Endothelial cell (in vitro differentiated cells): ENCODE measurements around the gene CARMIL1. TPM values are rescaled to one million over a fixed set of nuclear protein-coding genes. Genes with fewer than 3 reads are reported as not detected.

ENCODE experiments used
- DNase-seq: peaks from one replicate; pipeline ENCODE4 v3.0.0; 2021; ENCODE audit warnings: low spot score
- H3K27ac Mint-ChIP-seq: one replicate; pipeline ENCODE4 v1.8.0; 2021; ENCODE audit warnings: mixed read lengths, inconsistent platforms; ENCODE audit not compliant: unreplicated experiment
- H3K27me3 Mint-ChIP-seq: one replicate; pipeline ENCODE4 v1.8.0; 2021; ENCODE audit warnings: mild to moderate bottlenecking, moderate library complexity, mixed read lengths, inconsistent platforms; ENCODE audit not compliant: unreplicated experiment
- H3K36me3 Mint-ChIP-seq: one replicate; pipeline ENCODE4 v1.8.0; 2021; ENCODE audit warnings: mild to moderate bottlenecking, low read depth, mixed read lengths, inconsistent platforms; ENCODE audit not compliant: unreplicated experiment
- H3K4me1 Mint-ChIP-seq: one replicate; pipeline ENCODE4 v1.8.0; 2021; ENCODE audit warnings: mild to moderate bottlenecking, mixed read lengths, inconsistent platforms; ENCODE audit not compliant: unreplicated experiment
- H3K4me3 Mint-ChIP-seq: one replicate; pipeline ENCODE4 v1.8.0; 2021; ENCODE audit warnings: mild to moderate bottlenecking, mixed read lengths, inconsistent platforms; ENCODE audit not compliant: unreplicated experiment
- H3K9me3 Mint-ChIP-seq: one replicate; pipeline ENCODE4 v1.8.0; 2021; ENCODE audit warnings: mixed read lengths, inconsistent platforms; ENCODE audit not compliant: unreplicated experiment
- total RNA-seq: library from RNA; stranded (reverse); fragmentation: NEBNext Ultra II Directional; extraction: Animal tissue kit (Norgen Biotek cat#: 25700); gene quantifications from one replicate; pipeline ENCODE4 v1.2.1, GENCODE V29; 2021; ENCODE audit not compliant: unreplicated experiment
- TF ChIP-seq, protein P1 (sequence below): fragments of 200-600 bp; sonication (generic); IDR thresholded peaks from one replicate; pipeline ENCODE4 v1.5.0; 2021; ENCODE audit warnings: antibody characterized with exemption; ENCODE audit not compliant: unreplicated experiment

Gene CARMIL1
- total RNA-seq, 1 donor from 2014 or later: 32.5 TPM

- peaks cover 19% of the 10 kb centered on the region for H3K36me3 Mint-ChIP-seq
- peaks cover 16% of the 10 kb centered on the region for H3K4me1 Mint-ChIP-seq
- peaks cover 3% of the 10 kb centered on the region for H3K27me3 Mint-ChIP-seq
- H3K9me3 Mint-ChIP-seq: no peaks in the 10 kb centered on the region
- H3K4me3 Mint-ChIP-seq: no peak overlapping the region
- TF ChIP-seq, protein P1, sequence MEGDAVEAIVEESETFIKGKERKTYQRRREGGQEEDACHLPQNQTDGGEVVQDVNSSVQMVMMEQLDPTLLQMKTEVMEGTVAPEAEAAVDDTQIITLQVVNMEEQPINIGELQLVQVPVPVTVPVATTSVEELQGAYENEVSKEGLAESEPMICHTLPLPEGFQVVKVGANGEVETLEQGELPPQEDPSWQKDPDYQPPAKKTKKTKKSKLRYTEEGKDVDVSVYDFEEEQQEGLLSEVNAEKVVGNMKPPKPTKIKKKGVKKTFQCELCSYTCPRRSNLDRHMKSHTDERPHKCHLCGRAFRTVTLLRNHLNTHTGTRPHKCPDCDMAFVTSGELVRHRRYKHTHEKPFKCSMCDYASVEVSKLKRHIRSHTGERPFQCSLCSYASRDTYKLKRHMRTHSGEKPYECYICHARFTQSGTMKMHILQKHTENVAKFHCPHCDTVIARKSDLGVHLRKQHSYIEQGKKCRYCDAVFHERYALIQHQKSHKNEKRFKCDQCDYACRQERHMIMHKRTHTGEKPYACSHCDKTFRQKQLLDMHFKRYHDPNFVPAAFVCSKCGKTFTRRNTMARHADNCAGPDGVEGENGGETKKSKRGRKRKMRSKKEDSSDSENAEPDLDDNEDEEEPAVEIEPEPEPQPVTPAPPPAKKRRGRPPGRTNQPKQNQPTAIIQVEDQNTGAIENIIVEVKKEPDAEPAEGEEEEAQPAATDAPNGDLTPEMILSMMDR: no peak
- H3K27ac Mint-ChIP-seq: peak overlapping the region; percentile 57
- no peak for DNase-seq
Measured at GRCh38 chr6:25542984-25543910, 264.1 kb downstream of the CARMIL1 start.

- Mint-ChIP-seq H3K36me3 (peaks cover 17% of the 10 kb centered on the region), H3K4me3 (no peak overlapping the region), H3K27me3 (no peaks in the 10 kb centered on the region), H3K27ac (no peak overlapping the region), H3K9me3 (no peaks in the 10 kb centered on the region), H3K4me1 (peaks cover 19% of the 10 kb centered on the region)
- TF ChIP-seq, protein P1: no peak
- no peak for DNase-seq
Measured at GRCh38 chr6:25544833-25545232, 265.7 kb downstream of the CARMIL1 start.

DNA sequence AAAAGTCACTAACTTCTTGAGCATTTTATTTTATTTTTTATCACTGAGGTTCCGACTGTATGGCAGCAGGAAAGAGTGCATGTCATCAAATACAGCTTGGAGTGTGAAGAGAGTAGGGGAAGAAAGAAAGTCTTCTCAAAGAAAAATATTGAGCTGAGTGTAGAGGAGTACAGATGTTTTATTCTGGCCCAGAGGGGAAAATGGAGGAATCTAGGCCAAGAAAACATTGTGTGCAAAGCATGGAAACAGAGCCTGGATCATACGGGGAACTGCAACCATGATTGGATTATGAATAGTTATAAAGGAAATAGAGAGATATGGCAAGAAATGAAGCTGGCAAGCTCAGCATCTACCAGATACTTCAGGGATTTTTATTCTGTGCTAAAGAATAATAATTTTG lies 268.6 kb downstream of the CARMIL1 start:
- H3K27me3 Mint-ChIP-seq: no peaks in the 10 kb centered on the region
- DNase-seq: no peak
- peak overlapping the region; percentile 50 for H3K27ac Mint-ChIP-seq
- H3K9me3 Mint-ChIP-seq: no peaks in the 10 kb centered on the region
- peaks cover 15% of the 10 kb centered on the region for H3K4me1 Mint-ChIP-seq
- H3K4me3 Mint-ChIP-seq: no peak overlapping the region
- TF ChIP-seq, protein P1: no peak
- H3K36me3 Mint-ChIP-seq: peaks cover 4% of the 10 kb centered on the region

DNA sequence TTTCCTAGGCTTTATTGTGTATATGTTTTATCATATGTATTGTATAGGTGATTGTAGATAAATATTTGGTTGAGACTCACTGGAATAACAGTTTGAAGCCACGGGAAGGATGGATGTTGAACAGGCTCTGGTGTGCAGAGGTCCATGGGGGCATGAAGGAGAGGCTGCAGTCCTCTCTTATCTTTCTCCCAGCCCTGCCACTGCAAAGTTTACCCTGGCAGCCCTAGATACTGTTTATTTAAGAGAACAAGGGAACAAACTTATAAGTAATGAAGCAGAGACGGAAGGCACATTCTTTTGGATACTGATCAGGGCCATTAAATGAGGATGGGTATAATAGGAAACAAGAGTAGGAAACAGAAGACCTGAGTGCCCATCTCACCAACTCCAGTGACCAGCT lies 269.3 kb downstream of the CARMIL1 start:
- DNase-seq: no peak
- Mint-ChIP-seq H3K9me3 (no peaks in the 10 kb centered on the region), H3K4me3 (no peak overlapping the region), H3K27me3 (no peaks in the 10 kb centered on the region), H3K27ac (no peak overlapping the region), H3K36me3 (peaks cover 4% of the 10 kb centered on the region), H3K4me1 (peaks cover 10% of the 10 kb centered on the region)
- TF ChIP-seq, protein P1: no peak

DNA sequence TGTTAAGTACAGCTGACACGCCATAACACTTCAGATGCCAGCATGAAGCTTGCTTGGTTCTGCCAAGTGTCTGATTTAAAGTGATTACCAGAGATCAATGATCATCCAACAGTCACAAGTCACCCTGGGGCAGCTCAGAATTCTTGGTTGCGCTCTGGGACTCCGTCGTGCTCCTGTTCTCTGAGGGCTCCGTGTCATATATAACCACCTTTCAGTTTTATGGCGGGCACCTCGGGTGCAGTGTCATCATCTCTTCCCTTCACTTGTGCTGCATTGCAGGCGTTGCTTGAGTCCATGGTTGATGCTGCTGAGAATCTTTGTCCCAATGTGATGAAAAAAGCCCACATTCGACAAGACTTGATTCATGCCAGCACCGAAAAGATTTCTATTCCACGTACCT lies 271.5 kb downstream of the CARMIL1 start:
- H3K27me3 Mint-ChIP-seq: no peaks in the 10 kb centered on the region
- peaks cover 4% of the 10 kb centered on the region for H3K36me3 Mint-ChIP-seq
- H3K4me1 Mint-ChIP-seq: peaks cover 6% of the 10 kb centered on the region
- no peak overlapping the region for H3K27ac Mint-ChIP-seq
- H3K9me3 Mint-ChIP-seq: no peaks in the 10 kb centered on the region
- DNase-seq: no peak
- TF ChIP-seq, protein P1: no peak
- H3K4me3 Mint-ChIP-seq: no peak overlapping the region
